ENCODE results near the gene PNPLA3. TPM values are rescaled to one million over a fixed set of nuclear protein-coding genes. Genes with fewer than 3 reads are reported as not detected.

The PNPLA3 gene
- total and polyA plus RNA-seq, 2 of the 4 experiments (the other 2 are of a cell fraction): 3.6 to 7.5 TPM

GRCh38 chr22:43897751-43898261, 25.8 kb upstream of the PNPLA3 start:
- peak overlapping the region; percentile 45 for H4K5ac ChIP-seq (ENCODE audit: low read depth, low read length)
- no peaks in the 10 kb centered on the region for H3K9me3 ChIP-seq (ENCODE audit: control insufficient read depth, insufficient read depth, low read length)
- peak overlapping the region; percentile 12; the same call in 1 of the 2 replicates for H3K27ac ChIP-seq (ENCODE audit: insufficient read depth, low read length)
- in situ Hi-C loops (cut with MboI; ENCODE audit: low sequenced_read_pairs): no loop called here
- H3K14ac ChIP-seq (replicated peaks; ENCODE audit: low read depth, low read length): peak overlapping the region; percentile 40
- H2AK9ac ChIP-seq (replicated peaks; ENCODE audit: low read depth, low read length, poor library complexity): peak overlapping the region; percentile 74
- no TSS peak for BruUV-seq (replicated peaks)
- H3K9me1 ChIP-seq (ENCODE audit: insufficient read depth, low read length): peaks cover 19% of the 10 kb centered on the region
- peak overlapping the region; percentile 93; the same call in 2 of the 3 replicates for H2BK15ac ChIP-seq (ENCODE audit: low read depth, low read length)
- POLR2A ChIA-PET (ENCODE audit: unreplicated experiment): no interaction called here
- peaks cover 36% of the 10 kb centered on the region for H3K4me1 ChIP-seq (ENCODE audit: control insufficient read depth, insufficient read depth, low read length)
- peak overlapping the region; percentile 62 for H2BK5ac ChIP-seq (ENCODE audit: low read depth, low read length, poor library complexity, severe bottlenecking)
- no peak overlapping the region for H3K23ac ChIP-seq (ENCODE audit: low read depth, low read length)
- no peaks in the 10 kb centered on the region for H3K36me3 ChIP-seq (ENCODE audit: control insufficient read depth, insufficient read depth, low read length)
- peak overlapping the region; percentile 92 for H2AK5ac ChIP-seq (ENCODE audit: low read depth, low read length)
- peak overlapping the region; percentile 90 for H3K4ac ChIP-seq (ENCODE audit: low read depth, low read length)
- dilution Hi-C loops (cut with HindIII; ENCODE audit: low sequenced_read_pairs, unreplicated experiment): no loop called here
- peaks cover 3% of the 10 kb centered on the region; the same call in 1 of the 2 replicates for H4K20me1 ChIP-seq (ENCODE audit: insufficient read depth, low read length)
- DNase-seq (peak; percentile 87), ATAC-seq (ENCODE audit: low read depth) (peak; percentile 60)
- H3K27me3 ChIP-seq (ENCODE audit: control insufficient read depth, insufficient read depth, low read length): peaks cover 2% of the 10 kb centered on the region; the same call in 1 of the 2 replicates
- 9% methylated on average over 4 of the region's 12 CpGs; no CpG with 5 or more reads in 1 of the 2 experiments for WGBS, 2 experiments (ENCODE audit: extremely low coverage in 2 of 2, insufficient read length in 1 of 2)
- H3K4me3 ChIP-seq (ENCODE audit: insufficient read depth, low read depth, low read length): no peak overlapping the region
- H3K4me2 ChIP-seq (ENCODE audit: low read depth, low read length): no peak overlapping the region
- peak overlapping the region; percentile 6 to 66; a peak in 2 of 4 replicates for H4K8ac ChIP-seq (ENCODE audit: low read depth in 2 of 2, low read length in 2 of 2)
- H3K79me1 ChIP-seq (ENCODE audit: low read depth in 1 of 2, low read length in 2 of 2): no peaks in the 10 kb centered on the region
- H2AFZ ChIP-seq (replicated peaks; ENCODE audit: low read length, poor library complexity): peak overlapping the region; percentile 81
- peak; percentile 96 for TF ChIP-seq FOS (IDR thresholded peaks at IDR 0.05; ENCODE audit: low read depth, low read length)
- no peak for TF ChIP-seq MXI1 (IDR thresholded peaks at IDR 0.05; ENCODE audit: borderline replicate concordance, low read depth, low read length)
- no peak for TF ChIP-seq MAFK (IDR thresholded peaks at IDR 0.05; ENCODE audit: low read depth, low read length)
- TF ChIP-seq, protein P1, sequence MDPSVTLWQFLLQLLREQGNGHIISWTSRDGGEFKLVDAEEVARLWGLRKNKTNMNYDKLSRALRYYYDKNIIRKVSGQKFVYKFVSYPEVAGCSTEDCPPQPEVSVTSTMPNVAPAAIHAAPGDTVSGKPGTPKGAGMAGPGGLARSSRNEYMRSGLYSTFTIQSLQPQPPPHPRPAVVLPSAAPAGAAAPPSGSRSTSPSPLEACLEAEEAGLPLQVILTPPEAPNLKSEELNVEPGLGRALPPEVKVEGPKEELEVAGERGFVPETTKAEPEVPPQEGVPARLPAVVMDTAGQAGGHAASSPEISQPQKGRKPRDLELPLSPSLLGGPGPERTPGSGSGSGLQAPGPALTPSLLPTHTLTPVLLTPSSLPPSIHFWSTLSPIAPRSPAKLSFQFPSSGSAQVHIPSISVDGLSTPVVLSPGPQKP (IDR thresholded peaks at IDR 0.05; ENCODE audit: borderline replicate concordance, low read depth, low read length): no peak
- TF ChIP-seq RFX5 (IDR thresholded peaks at IDR 0.05; ENCODE audit: low read depth, low read length): no peak
- TF ChIP-seq, protein P2, sequence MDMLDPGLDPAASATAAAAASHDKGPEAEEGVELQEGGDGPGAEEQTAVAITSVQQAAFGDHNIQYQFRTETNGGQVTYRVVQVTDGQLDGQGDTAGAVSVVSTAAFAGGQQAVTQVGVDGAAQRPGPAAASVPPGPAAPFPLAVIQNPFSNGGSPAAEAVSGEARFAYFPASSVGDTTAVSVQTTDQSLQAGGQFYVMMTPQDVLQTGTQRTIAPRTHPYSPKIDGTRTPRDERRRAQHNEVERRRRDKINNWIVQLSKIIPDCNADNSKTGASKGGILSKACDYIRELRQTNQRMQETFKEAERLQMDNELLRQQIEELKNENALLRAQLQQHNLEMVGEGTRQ (IDR thresholded peaks at IDR 0.05; ENCODE audit: low read depth, low read length): no peak
- no peak for TF ChIP-seq SMC3 (IDR thresholded peaks at IDR 0.05; ENCODE audit: low read depth, low read length)
- peak; percentile 80 for TF ChIP-seq CEBPB (IDR thresholded peaks at IDR 0.05; ENCODE audit: low read depth, low read length)
- peak; percentile 20; the same call in 1 of the 2 replicates for TF ChIP-seq BHLHE40 (IDR thresholded peaks at IDR 0.05; ENCODE audit: low read depth, low read length)
- TF ChIP-seq CHD1 (IDR thresholded peaks at IDR 0.05; ENCODE audit: low read depth, low read length): no peak
- TF ChIP-seq MAZ (IDR thresholded peaks at IDR 0.05; ENCODE audit: borderline replicate concordance, low read depth, low read length): 0 out of 2 replicates have a peak, but pooled peaks have one; percentile 14
- no peak for TF ChIP-seq RCOR1 (IDR thresholded peaks at IDR 0.05; ENCODE audit: insufficient replicate concordance, low read length)
- no peak for TF ChIP-seq NFE2L2 (IDR thresholded peaks at IDR 0.05; ENCODE audit: low read depth, low read length)
- TF ChIP-seq RAD21 (IDR thresholded peaks at IDR 0.05; ENCODE audit: low read length): no peak
- TF ChIP-seq POLR2A (IDR thresholded peaks at IDR 0.05; ENCODE audit: low read depth, low read length): no peak
- no peak for TF ChIP-seq CTCF (conservative IDR thresholded peaks at IDR 0.05; ENCODE audit: low read depth, low read length)
- H3K9ac ChIP-seq (ENCODE audit: low read depth, low read length): no peak overlapping the region
- H4K91ac ChIP-seq (ENCODE audit: insufficient read depth, low read depth, low read length): peak overlapping the region; percentile 76
- intact Hi-C loops (cut with micrococcal nuclease): no loop called here
- H3K18ac ChIP-seq (ENCODE audit: low read depth, low read length): peak overlapping the region; percentile 22
- peak overlapping the region; percentile 86 for H2BK120ac ChIP-seq (ENCODE audit: low read depth, low read length)
- peak overlapping the region; percentile 92 for H2BK20ac ChIP-seq (ENCODE audit: low read depth, low read length)
- no peak overlapping the region for H3K56ac ChIP-seq (ENCODE audit: extremely low read depth, insufficient read depth, low read length)
- CTCF ChIA-PET: interaction anchor here (0.8 to 1.5 kb wide), 3 partner anchors 13 to 48 kb away, joined by 3 to 7 read pairs (median 6); no protein-coding TSS in a partner anchor
